GM19328 (cell line): ENCODE measurements around the gene GAPVD1.

ENCODE experiments used
- ATAC-seq: cut with Tn5 transposase; IDR thresholded peaks from one replicate; pipeline ENCODE4 v1.9.1; 2021; ENCODE audit warnings: mild to moderate bottlenecking, moderate library complexity; ENCODE audit not compliant: unreplicated experiment

The GAPVD1 gene

GRCh38 chr9:125404733-125405132 is 143.1 kb downstream of the GAPVD1 start:
- no peak for ATAC-seq

- no peak for ATAC-seq
Observed at GRCh38 chr9:125405938-125406809, 144.5 kb downstream of the GAPVD1 start.

GRCh38 chr9:125406810-125407087 is 145.1 kb downstream of the GAPVD1 start:
- ATAC-seq = no peak

- ATAC-seq = no peak
Observed at GRCh38 chr9:125407432-125407973, 145.9 kb downstream of the GAPVD1 start.

GRCh38 chr9:125407974-125408900 is 146.6 kb downstream of the GAPVD1 start:
- peak; percentile 63 for ATAC-seq

- no peak for ATAC-seq
Observed at GRCh38 chr9:125409217-125409636, 147.6 kb downstream of the GAPVD1 start.

- ATAC-seq = no peak
Observed at GRCh38 chr9:125409637-125410521, 148.3 kb downstream of the GAPVD1 start.

GRCh38 chr9:125410522-125410894 is 148.9 kb downstream of the GAPVD1 start:
- ATAC-seq = no peak

- ATAC-seq = no peak
Observed at GRCh38 chr9:125411171-125411756, 149.6 kb downstream of the GAPVD1 start.

- ATAC-seq = no peak
Observed at GRCh38 chr9:125412166-125412565, 150.5 kb downstream of the GAPVD1 start.

- no peak for ATAC-seq
Observed at GRCh38 chr9:125413579-125413978, 152.0 kb downstream of the GAPVD1 start.

GRCh38 chr9:125415583-125416460 is 154.2 kb downstream of the GAPVD1 start:
- no peak for ATAC-seq

- ATAC-seq = no peak
Observed at GRCh38 chr9:125416517-125416916, 154.9 kb downstream of the GAPVD1 start.
